K562 (cell line): ENCODE results near the gene GLIPR1L2.

ENCODE experiments used
- BRF2 ChIP-seq: IDR thresholded peaks from 3 replicates; pipeline ENCODE4 v1.6.1; 2011; ENCODE audit warnings: borderline replicate concordance, mild to moderate bottlenecking; ENCODE audit not compliant: insufficient read length, insufficient read depth
- CHD2 ChIP-seq: IDR thresholded peaks from 2 replicates; pipeline ENCODE4 v1.6.1; 2011; ENCODE audit warnings: low read depth, low read length
- E2F6 ChIP-seq, 2 experiments: IDR thresholded peaks; 2 replicates each; pipeline ENCODE4 v1.6.1; 2011; ENCODE audit warnings: borderline replicate concordance in 1 of 2, control low read depth in 1 of 2, low read depth in 1 of 2, low read length in 1 of 2, mild to moderate bottlenecking in 1 of 2, mixed read lengths in 1 of 2, moderate library complexity in 1 of 2; ENCODE audit not compliant: insufficient read depth in 1 of 2, insufficient read length in 1 of 2, poor library complexity in 1 of 2, severe bottlenecking in 1 of 2; ENCODE audit errors: extremely low read depth in 1 of 2
- MEF2D ChIP-seq: conservative IDR thresholded peaks from 2 replicates; pipeline ENCODE4 v1.6.1; 2016; ENCODE audit warnings: low read depth, missing genetic modification characterization, missing compliant biosample characterization
- MTA1 ChIP-seq: fragments of 450-650 bp; IDR thresholded peaks from 2 replicates; pipeline ENCODE4 v1.6.1; 2017; ENCODE audit warnings: borderline replicate concordance
- MXI1 ChIP-seq: IDR thresholded peaks from 2 replicates; pipeline ENCODE4 v1.6.1; 2011; ENCODE audit warnings: low read depth, mild to moderate bottlenecking, improper control_type of control experiment, low read length
- RFX5 ChIP-seq: IDR thresholded peaks from 2 replicates; pipeline ENCODE4 v1.6.1; 2011; ENCODE audit warnings: low read depth, mild to moderate bottlenecking, improper control_type of control experiment, low read length
- TAF1 ChIP-seq: IDR thresholded peaks from 2 replicates; pipeline ENCODE4 v1.6.1; 2011; ENCODE audit warnings: mild to moderate bottlenecking, low read length, moderate library complexity; ENCODE audit not compliant: insufficient read depth, control insufficient read depth, severe bottlenecking; ENCODE audit errors: extremely low read depth
- USF2 ChIP-seq: sonication (generic); formaldehyde crosslinking; IDR thresholded peaks from 2 replicates; pipeline ENCODE4 v1.5.0; 2020; ENCODE audit warnings: missing genetic modification reagents
- ZNF175 ChIP-seq: fragments of 200-800 bp; sonication (Bioruptor generic); IDR thresholded peaks from 2 replicates; pipeline ENCODE4 v1.6.1; 2016; ENCODE audit warnings: low read depth, mild to moderate bottlenecking, missing genetic modification characterization, missing compliant biosample characterization
- ZNF384 ChIP-seq: IDR thresholded peaks from 2 replicates; pipeline ENCODE4 v1.6.1; 2012; ENCODE audit warnings: low read depth, low read length, improper control_type of control experiment
- ZNF740 ChIP-seq, 3 experiments: fragments of 200-800 bp in 1 of 3; sonication (Bioruptor generic) in 1 of 3; sonication (generic) in 1 of 3; formaldehyde crosslinking in 1 of 3; IDR thresholded peaks; 2 replicates each; pipeline versions ENCODE4 v1.6.1 to v1.8.0; 2016 to 2022; ENCODE audit warnings: mild to moderate bottlenecking in 2 of 3, missing compliant biosample characterization in 2 of 3, missing genetic modification characterization in 2 of 3, missing genetic modification reagents in 1 of 3
- TF ChIP-seq, protein P1 (sequence below): fragments of 250-450 bp; sonication (Bioruptor Pico); IDR thresholded peaks from 2 replicates; pipeline ENCODE4 v1.8.0; 2021; ENCODE audit warnings: moderate library complexity, mild to moderate bottlenecking, inconsistent platforms
- TF ChIP-seq, protein P2 (sequence below), 3 experiments: IDR thresholded peaks in 2 of 3; conservative IDR thresholded peaks in 1 of 3; 2 replicates each; pipeline ENCODE4 v1.5.1; 2011 to 2012; ENCODE audit warnings: low read length in 3 of 3, mild to moderate bottlenecking in 3 of 3, control low read depth in 2 of 3, improper control_type of control experiment in 1 of 3, inconsistent platforms in 1 of 3, low read depth in 1 of 3, mixed read lengths in 1 of 3, moderate library complexity in 1 of 3; ENCODE audit not compliant: insufficient read depth in 2 of 3

GRCh38 chr12:75428767-75429166, 37.9 kb downstream of the GLIPR1L2 start:
- TF ChIP-seq TAF1, result no peak
- no peak for TF ChIP-seq USF2 (CRISPR knock-in tag)
- TF ChIP-seq MTA1, result no peak
- no peak for TF ChIP-seq RFX5
- TF ChIP-seq BRF2, result no peak
- no peak for TF ChIP-seq MEF2D (tag)
- TF ChIP-seq ZNF175 (CRISPR knock-in tag), result no peak
- no peak for TF ChIP-seq ZNF740 (CRISPR knock-in tag; IDR thresholded peaks at IDR 0.05)
- no peak for TF ChIP-seq ZNF740 (tag; IDR thresholded peaks at IDR 0.05)
- no peak for TF ChIP-seq ZNF384
- no peak for TF ChIP-seq MXI1
- TF ChIP-seq E2F6 (IDR thresholded peaks at IDR 0.05; ENCODE audit: borderline replicate concordance in 1 of 2, extremely low read depth in 1 of 2, insufficient read depth in 1 of 2, insufficient read length in 1 of 2, low read depth in 1 of 2, low read length in 1 of 2, poor library complexity in 1 of 2, severe bottlenecking in 1 of 2), result no peak
- TF ChIP-seq CHD2, result no peak
- TF ChIP-seq, protein P1, sequence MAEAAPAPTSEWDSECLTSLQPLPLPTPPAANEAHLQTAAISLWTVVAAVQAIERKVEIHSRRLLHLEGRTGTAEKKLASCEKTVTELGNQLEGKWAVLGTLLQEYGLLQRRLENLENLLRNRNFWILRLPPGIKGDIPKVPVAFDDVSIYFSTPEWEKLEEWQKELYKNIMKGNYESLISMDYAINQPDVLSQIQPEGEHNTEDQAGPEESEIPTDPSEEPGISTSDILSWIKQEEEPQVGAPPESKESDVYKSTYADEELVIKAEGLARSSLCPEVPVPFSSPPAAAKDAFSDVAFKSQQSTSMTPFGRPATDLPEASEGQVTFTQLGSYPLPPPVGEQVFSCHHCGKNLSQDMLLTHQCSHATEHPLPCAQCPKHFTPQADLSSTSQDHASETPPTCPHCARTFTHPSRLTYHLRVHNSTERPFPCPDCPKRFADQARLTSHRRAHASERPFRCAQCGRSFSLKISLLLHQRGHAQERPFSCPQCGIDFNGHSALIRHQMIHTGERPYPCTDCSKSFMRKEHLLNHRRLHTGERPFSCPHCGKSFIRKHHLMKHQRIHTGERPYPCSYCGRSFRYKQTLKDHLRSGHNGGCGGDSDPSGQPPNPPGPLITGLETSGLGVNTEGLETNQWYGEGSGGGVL (CRISPR knock-in tag), result no peak
- TF ChIP-seq, protein P2, sequence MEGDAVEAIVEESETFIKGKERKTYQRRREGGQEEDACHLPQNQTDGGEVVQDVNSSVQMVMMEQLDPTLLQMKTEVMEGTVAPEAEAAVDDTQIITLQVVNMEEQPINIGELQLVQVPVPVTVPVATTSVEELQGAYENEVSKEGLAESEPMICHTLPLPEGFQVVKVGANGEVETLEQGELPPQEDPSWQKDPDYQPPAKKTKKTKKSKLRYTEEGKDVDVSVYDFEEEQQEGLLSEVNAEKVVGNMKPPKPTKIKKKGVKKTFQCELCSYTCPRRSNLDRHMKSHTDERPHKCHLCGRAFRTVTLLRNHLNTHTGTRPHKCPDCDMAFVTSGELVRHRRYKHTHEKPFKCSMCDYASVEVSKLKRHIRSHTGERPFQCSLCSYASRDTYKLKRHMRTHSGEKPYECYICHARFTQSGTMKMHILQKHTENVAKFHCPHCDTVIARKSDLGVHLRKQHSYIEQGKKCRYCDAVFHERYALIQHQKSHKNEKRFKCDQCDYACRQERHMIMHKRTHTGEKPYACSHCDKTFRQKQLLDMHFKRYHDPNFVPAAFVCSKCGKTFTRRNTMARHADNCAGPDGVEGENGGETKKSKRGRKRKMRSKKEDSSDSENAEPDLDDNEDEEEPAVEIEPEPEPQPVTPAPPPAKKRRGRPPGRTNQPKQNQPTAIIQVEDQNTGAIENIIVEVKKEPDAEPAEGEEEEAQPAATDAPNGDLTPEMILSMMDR (IDR thresholded peaks at IDR 0.05 in 2 of 3, conservative IDR thresholded peaks at IDR 0.05 in 1 of 3; ENCODE audit: insufficient read depth in 2 of 3, low read depth in 1 of 3, low read length in 3 of 3), result no peak
